H1 (cell line): ENCODE results near the gene FLVCR1. TPM values are rescaled to one million over a fixed set of nuclear protein-coding genes. Genes with fewer than 3 reads are reported as not detected.

Experiments
- CTCF ChIA-PET: fragments of 300-600 bp; sonication (Branson Sonifier 250); formaldehyde crosslinking; loops from one replicate; lab custom pipeline; 2021; ENCODE audit not compliant: partially characterized antibody; lab: Charles Lee
- POLR2A ChIA-PET: fragments of 300-600 bp; sonication (Branson Sonifier 250); formaldehyde crosslinking; loops from one replicate; lab custom pipeline; 2021; ENCODE audit warnings: inconsistent platforms; ENCODE audit not compliant: partially characterized antibody; lab: Charles Lee
- DNase-seq, 2 experiments: peaks; one replicate each; pipeline versions ENCODE4 v3.0.0 to v3.0.0-alpha.2; 2010 to 2022; ENCODE audit warnings: low spot score in 2 of 2, low read depth in 1 of 2, mixed read lengths in 1 of 2
- FAIRE-seq: peaks from 2 replicates; lab custom pipeline; 2011; peaks lifted over from hg19 to GRCh38; lab: Jason Lieb, UNC
- H2AFZ ChIP-seq: 2 replicates; pipeline ENCODE4 v1.8.1; 2012; ENCODE audit warnings: low read length, inconsistent platforms
- H2AK5ac ChIP-seq: 2 replicates; pipeline ENCODE4 v1.6.1; 2013; ENCODE audit warnings: low read depth, low read length
- H2BK120ac ChIP-seq: replicated peaks from 2 replicates; pipeline ENCODE3; 2013; ENCODE audit warnings: low read depth, low read length, inconsistent platforms
- H2BK12ac ChIP-seq: 2 replicates; pipeline ENCODE4 v1.6.1; 2013; ENCODE audit warnings: low read depth, low read length
- H2BK15ac ChIP-seq: 2 replicates; pipeline ENCODE4 v1.6.1; 2013; ENCODE audit warnings: low read length
- H2BK20ac ChIP-seq: 2 replicates; pipeline ENCODE4 v1.6.1; 2013; ENCODE audit warnings: low read length
- H2BK5ac ChIP-seq: 2 replicates; pipeline ENCODE4 v1.6.1; 2013; ENCODE audit warnings: low read depth, low read length
- H3K14ac ChIP-seq: 2 replicates; pipeline ENCODE4 v1.6.1; 2013; ENCODE audit warnings: inconsistent platforms; ENCODE audit not compliant: insufficient read length
- H3K18ac ChIP-seq: 2 replicates; pipeline ENCODE4 v1.6.1; 2013; ENCODE audit warnings: low read length; ENCODE audit errors: extremely low read depth
- H3K23ac ChIP-seq: 2 replicates; pipeline ENCODE4 v1.6.1; 2013; ENCODE audit warnings: inconsistent platforms; ENCODE audit not compliant: insufficient read length
- H3K23me2 ChIP-seq: 2 replicates; pipeline ENCODE4 v1.6.1; 2013; ENCODE audit warnings: low read depth, low read length
- H3K27ac ChIP-seq: 2 replicates; pipeline ENCODE4 v1.6.1; 2011; ENCODE audit warnings: low read depth, low read length, inconsistent platforms
- H3K27me3 ChIP-seq, 4 experiments: replicated peaks in 1 of 4; 1 replicate in 1 of 4; 2 replicates in 3 of 4; pipeline versions ENCODE4 v1.6.1 to v1.8.1; 2011 to 2013; ENCODE audit warnings: low read length in 3 of 4, mild to moderate bottlenecking in 3 of 4, inconsistent platforms in 2 of 4, mixed read lengths in 2 of 4, moderate library complexity in 1 of 4; ENCODE audit not compliant: control insufficient read depth in 3 of 4, insufficient read depth in 3 of 4; ENCODE audit errors: extremely low read depth in 1 of 4
- H3K36me3 ChIP-seq, 4 experiments: 2 replicates each; pipeline versions ENCODE4 v1.6.1 to v1.8.1; 2011 to 2013; ENCODE audit warnings: mild to moderate bottlenecking in 4 of 4, low read length in 3 of 4, moderate library complexity in 2 of 4, control low read depth in 1 of 4, inconsistent platforms in 1 of 4; ENCODE audit not compliant: insufficient read depth in 4 of 4, control insufficient read depth in 2 of 4
- H3K4ac ChIP-seq: replicated peaks from 2 replicates; pipeline ENCODE3; 2013; ENCODE audit warnings: low read length, low read depth, mixed read lengths, inconsistent platforms; ENCODE audit not compliant: insufficient read length
- H3K4me1 ChIP-seq, 4 experiments: replicated peaks in 1 of 4; 1 replicate in 1 of 4; 2 replicates in 3 of 4; pipeline versions ENCODE4 v1.6.1 to v1.8.1; 2011 to 2013; ENCODE audit warnings: low read length in 3 of 4, inconsistent platforms in 2 of 4, mixed read lengths in 1 of 4; ENCODE audit not compliant: insufficient read depth in 4 of 4, control insufficient read depth in 3 of 4
- H3K4me2 ChIP-seq, 2 experiments: 2 replicates each; pipeline versions ENCODE4 v1.6.1 to v1.8.1; 2011 to 2013; ENCODE audit warnings: low read depth in 2 of 2, low read length in 2 of 2, control low read depth in 1 of 2, inconsistent platforms in 1 of 2, mild to moderate bottlenecking in 1 of 2; ENCODE audit not compliant: insufficient read depth in 1 of 2
- H3K4me3 ChIP-seq, 4 experiments: fragments of 200-600, 300-600 bp in 1 of 4; sonication (generic), shearing (Covaris generic), sonication (Bioruptor Twin) in 1 of 4; 2 replicates each; pipeline versions ENCODE4 v1.5.1 to v1.8.1; 2011 to 2016; ENCODE audit warnings: low read length in 4 of 4, low read depth in 3 of 4, control low read depth in 2 of 4, inconsistent platforms in 2 of 4, mild to moderate bottlenecking in 2 of 4, mixed read lengths in 1 of 4, moderate library complexity in 1 of 4; ENCODE audit not compliant: insufficient read depth in 2 of 4; ENCODE audit errors: extremely low read depth in 1 of 4
- H3K56ac ChIP-seq: replicated peaks from 2 replicates; pipeline ENCODE3; 2013; ENCODE audit warnings: low read depth, mild to moderate bottlenecking, mixed read lengths, low read length, inconsistent platforms; ENCODE audit not compliant: insufficient read length
- H3K79me1 ChIP-seq: 2 replicates; pipeline ENCODE4 v1.6.1; 2013; ENCODE audit warnings: low read depth, low read length, control low read depth
- H3K79me2 ChIP-seq, 2 experiments: 2 replicates each; pipeline versions ENCODE4 v1.6.1 to v1.8.1; 2012 to 2013; ENCODE audit warnings: low read length in 2 of 2, mild to moderate bottlenecking in 2 of 2, inconsistent platforms in 1 of 2; ENCODE audit not compliant: insufficient read depth in 2 of 2, control insufficient read depth in 1 of 2
- H3K9ac ChIP-seq, 4 experiments: replicated peaks in 1 of 4; 1 replicate in 1 of 4; 2 replicates in 3 of 4; pipeline versions ENCODE4 v1.6.1 to v1.8.1; 2011 to 2013; ENCODE audit warnings: low read depth in 3 of 4, low read length in 3 of 4, control low read depth in 2 of 4, mild to moderate bottlenecking in 2 of 4, moderate library complexity in 2 of 4, inconsistent platforms in 1 of 4; ENCODE audit errors: extremely low read depth in 1 of 4
- H3K9me3 ChIP-seq, 2 experiments: 2 replicates each; pipeline versions ENCODE4 v1.6.1 to v1.8.1; 2012 to 2013; ENCODE audit warnings: mild to moderate bottlenecking in 2 of 2, moderate library complexity in 2 of 2, control low read depth in 1 of 2, inconsistent platforms in 1 of 2, low read depth in 1 of 2, low read length in 1 of 2, mixed read lengths in 1 of 2; ENCODE audit not compliant: insufficient read depth in 2 of 2
- H4K20me1 ChIP-seq, 2 experiments: replicated peaks in 1 of 2; 2 replicates each; pipeline versions ENCODE3 to v1.8.1; 2011 to 2013; ENCODE audit warnings: inconsistent platforms in 2 of 2, low read length in 2 of 2, mild to moderate bottlenecking in 1 of 2; ENCODE audit not compliant: insufficient read depth in 2 of 2, control insufficient read depth in 1 of 2
- H4K5ac ChIP-seq: 2 replicates; pipeline ENCODE4 v1.6.1; 2013; ENCODE audit warnings: low read length, low read depth, mixed read lengths, inconsistent platforms; ENCODE audit not compliant: insufficient read length
- H4K8ac ChIP-seq: 2 replicates; pipeline ENCODE4 v1.8.0; 2013; ENCODE audit warnings: mild to moderate bottlenecking, moderate library complexity, low read length, inconsistent platforms; ENCODE audit not compliant: insufficient read depth; ENCODE audit errors: extremely low read depth
- H4K91ac ChIP-seq: replicated peaks from 2 replicates; pipeline ENCODE3; 2013; ENCODE audit warnings: low read length, mixed read lengths, inconsistent platforms; ENCODE audit not compliant: insufficient read length
- ASH2L ChIP-seq: fragments of 200-600, 300-600 bp; sonication (generic); IDR thresholded peaks from one replicate; pipeline ENCODE4 v1.7.1; 2017; ENCODE audit warnings: low read length
- CHD1 ChIP-seq: IDR thresholded peaks from 2 replicates; pipeline ENCODE4 v1.6.1; 2012; ENCODE audit warnings: low read depth, low read length, improper control_type of control experiment
- CHD2 ChIP-seq: IDR thresholded peaks from 2 replicates; pipeline ENCODE4 v1.6.1; 2012; ENCODE audit warnings: low read length, improper control_type of control experiment
- CTBP2 ChIP-seq: IDR thresholded peaks from 2 replicates; pipeline ENCODE4 v1.7.0; 2011; ENCODE audit warnings: borderline replicate concordance, mild to moderate bottlenecking, moderate library complexity, mixed read lengths, low read length; ENCODE audit not compliant: insufficient read depth, insufficient read length
- EGR1 ChIP-seq: IDR thresholded peaks from 2 replicates; pipeline ENCODE4 v1.6.1; 2011; ENCODE audit warnings: low read depth, low read length, borderline replicate concordance
- EP300 ChIP-seq, 2 experiments: IDR thresholded peaks; 1 replicate in 1 of 2; 2 replicates in 1 of 2; pipeline ENCODE4 v1.6.1; 2011 to 2012; ENCODE audit warnings: low read depth in 2 of 2, low read length in 2 of 2, mild to moderate bottlenecking in 2 of 2, borderline replicate concordance in 1 of 2, inconsistent platforms in 1 of 2, moderate library complexity in 1 of 2
- HDAC6 ChIP-seq: IDR thresholded peaks from one replicate; pipeline ENCODE4 v1.7.1; 2012; ENCODE audit warnings: low read depth, mild to moderate bottlenecking, inconsistent platforms, low read length, moderate library complexity
- KDM1A ChIP-seq: fragments of 200-600, 300-600 bp; sonication (generic); IDR thresholded peaks from 2 replicates; pipeline ENCODE4 v1.7.1; 2016; ENCODE audit warnings: mild to moderate bottlenecking, low read length, borderline replicate concordance
- MAFK ChIP-seq: IDR thresholded peaks from 2 replicates; pipeline ENCODE4 v1.6.1; 2012; ENCODE audit warnings: low read depth, mild to moderate bottlenecking, improper control_type of control experiment, low read length
- NRF1 ChIP-seq: IDR thresholded peaks from 2 replicates; pipeline ENCODE4 v1.6.1; 2011; ENCODE audit warnings: mild to moderate bottlenecking, low read depth, low read length, improper control_type of control experiment
- PHF8 ChIP-seq: fragments of 200-600 bp; sonication (generic); conservative IDR thresholded peaks from 2 replicates; pipeline ENCODE4 v1.7.1; 2012; ENCODE audit warnings: low read depth, mild to moderate bottlenecking, inconsistent platforms, low read length, moderate library complexity
- RBBP5 ChIP-seq: IDR thresholded peaks from 2 replicates; pipeline ENCODE4 v1.7.1; 2012; ENCODE audit warnings: low read depth, mild to moderate bottlenecking, inconsistent platforms, low read length, moderate library complexity, borderline replicate concordance
- SIRT6 ChIP-seq: IDR thresholded peaks from one replicate; pipeline ENCODE4 v1.7.1; 2012; ENCODE audit warnings: low read length, inconsistent platforms
- SP2 ChIP-seq: IDR thresholded peaks from 2 replicates; pipeline ENCODE4 v1.6.1; 2012; ENCODE audit warnings: mild to moderate bottlenecking, low read length, inconsistent platforms
- WGBS, 2 experiments: shearing (Covaris generic) in 1 of 2; methylation state at CpG; one replicate each; pipeline versions ENCODE4 v1.1.6 to v1.1.7; 2013 to 2015; ENCODE audit warnings: low lambda C conversion rate in 2 of 2, mixed read lengths in 2 of 2, inconsistent platforms in 1 of 2, low coverage in 1 of 2, missing lambda C conversion rate in 1 of 2; ENCODE audit not compliant: insufficient replicate concordance in 2 of 2, insufficient coverage in 1 of 2, insufficient read length in 1 of 2; ENCODE audit errors: extremely low coverage in 1 of 2, missing lambda C conversion rate in 1 of 2; 5-methylcytosine and 5-hydroxymethylcytosine counted together
- polyA plus RNA-seq, 7 experiments: library from polyadenylated mRNA; depleted of rRNA in 3 of 7; stranded (reverse) in 5 of 7; unstranded in 2 of 7; fragments of >200 nt in 5 of 7; fragments of 200-250 nt in 2 of 7; gene quantifications; 1 replicate in 5 of 7; 2 replicates in 1 of 7; 4 replicates in 1 of 7; pipeline versions ENCODE4 v1.2.1 to v1.2.3, GENCODE V29; 2011 to 2013; ENCODE audit warnings: missing spikeins in 2 of 7, mixed read lengths in 2 of 7
- total RNA-seq: library from RNA; stranded (reverse); fragmentation: NEBNext Ultra II Directional; extraction: Animal tissue kit (Norgen Biotek cat#: 25700); gene quantifications from 2 replicates; pipeline ENCODE4 v1.2.1, GENCODE V29; 2021

Gene FLVCR1
- total and polyA plus RNA-seq, 2 of the 8 experiments (the other 6 are each of a cell fraction or from before 2014, with no cell fraction given), result 31.8 to 75.7 TPM

DNA sequence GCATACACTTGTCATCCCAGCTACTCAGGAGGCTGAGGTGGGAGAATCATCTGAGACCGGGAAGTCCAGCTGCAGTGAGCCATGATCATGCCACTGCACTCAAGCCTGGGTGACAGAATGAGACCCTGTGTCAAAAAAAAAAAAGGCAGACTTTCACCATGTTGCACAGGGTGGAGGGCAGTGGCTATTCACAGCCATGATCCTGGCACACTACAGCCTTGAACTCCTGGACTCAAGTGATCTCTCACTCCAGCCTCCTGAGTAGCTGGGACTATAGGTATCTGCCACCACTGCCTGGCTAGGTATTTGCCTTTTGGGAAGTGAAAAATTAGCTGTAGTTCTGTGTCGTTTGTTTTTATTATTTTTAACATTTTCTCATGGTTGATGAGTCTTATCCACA lies 29.7 kb upstream of the FLVCR1 start:
- Histone ChIP-seq H3K79me2 (no peaks in the 10 kb centered on the region), H3K4me1 (peaks cover 0 to 2% (median 0%) of the 10 kb centered on the region in 4 experiments; a peak in 1 of 7 replicates), H2AK5ac (no peak overlapping the region), H2BK120ac (no peak overlapping the region), H2BK15ac (no peak overlapping the region), H4K91ac (no peak overlapping the region), H3K4me3 (no peak overlapping the region), H3K9ac (no peak overlapping the region), H3K23me2 (no peaks in the 10 kb centered on the region), H3K79me1 (no peaks in the 10 kb centered on the region), H2BK5ac (no peak overlapping the region), H3K27me3 (no peaks in the 10 kb centered on the region), H4K20me1 (no peaks in the 10 kb centered on the region), H3K4me2 (no peak overlapping the region), H3K4ac (no peak overlapping the region), H2AFZ (no peak overlapping the region), H3K14ac (no peak overlapping the region), H3K56ac (no peak overlapping the region), H3K27ac (no peak overlapping the region), H3K23ac (no peak overlapping the region), H4K8ac (no peak overlapping the region), H3K36me3 (no peaks in the 10 kb centered on the region; a peak in 1 of 8 replicates), H4K5ac (no peak overlapping the region), H3K9me3 (no peaks in the 10 kb centered on the region), H2BK12ac (no peak overlapping the region), H3K18ac (no peak overlapping the region), H2BK20ac (no peak overlapping the region)
- CTCF ChIA-PET, result interaction anchor here (0.9 to 2.9 kb wide), 3 partner anchors 9 to 88 kb away, joined by 3 to 12 read pairs (median 3); no protein-coding TSS in a partner anchor
- TF ChIP-seq CTBP2, result no peak
- TF ChIP-seq PHF8, result no peak
- TF ChIP-seq ASH2L, result no peak
- TF ChIP-seq EP300 (IDR thresholded peaks at IDR 0.05; ENCODE audit: borderline replicate concordance in 1 of 2, low read depth in 2 of 2, low read length in 2 of 2), result no peak
- TF ChIP-seq KDM1A, result no peak
- TF ChIP-seq CHD2, result no peak
- TF ChIP-seq HDAC6, result no peak
- no peak for TF ChIP-seq SP2
- TF ChIP-seq MAFK, result no peak
- TF ChIP-seq RBBP5, result no peak
- TF ChIP-seq EGR1, result no peak
- no peak for TF ChIP-seq SIRT6
- no peak for TF ChIP-seq CHD1
- no peak for TF ChIP-seq NRF1
- FAIRE-seq (no peak), DNase-seq (no peak)
- POLR2A ChIA-PET, result interaction anchor here (0.6 to 2.3 kb wide), 6 partner anchors 10 to 71 kb away, joined by 3 to 8 read pairs (median 4); no protein-coding TSS in a partner anchor
- 88% methylated on average over 2 of the region's 2 CpGs; no CpG with 5 or more reads in 1 of the 2 experiments for WGBS, 2 experiments
